Germinal center (tissue), 1 donor: ENCODE results near the gene RIMS1.

Experiments
- DNase-seq: peaks from one replicate; pipeline ENCODE4 v3.0.0; 2012; ENCODE audit warnings: mixed read lengths, low spot score

RIMS1 gene

GRCh38 chr6:72238900-72239299, 352.6 kb downstream of the RIMS1 start:
- DNase-seq, result no peak

- DNase-seq, result no peak
These were observed 359.2 kb downstream of the RIMS1 start for GRCh38 chr6:72245565-72245964.

DNA sequence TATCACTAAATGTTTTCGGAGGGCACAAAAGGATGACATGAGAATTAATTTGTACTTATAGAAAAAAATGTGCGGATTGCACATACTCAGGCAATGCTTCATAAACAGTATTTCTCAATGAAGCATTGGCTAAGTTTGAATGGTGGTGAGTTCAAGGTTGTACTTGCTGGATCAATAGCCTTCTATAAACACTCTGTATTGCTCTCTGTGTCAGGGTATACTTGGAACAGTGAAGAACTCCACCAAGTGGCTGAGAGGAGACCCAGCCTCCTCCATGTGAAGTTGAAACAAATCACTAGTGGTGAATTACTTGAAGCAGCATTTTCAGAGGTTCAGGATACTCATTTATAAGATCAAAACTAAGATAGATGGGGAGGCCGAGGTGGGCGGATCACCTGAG, 360.6 kb downstream of the RIMS1 start:
- no peak for DNase-seq

DNA sequence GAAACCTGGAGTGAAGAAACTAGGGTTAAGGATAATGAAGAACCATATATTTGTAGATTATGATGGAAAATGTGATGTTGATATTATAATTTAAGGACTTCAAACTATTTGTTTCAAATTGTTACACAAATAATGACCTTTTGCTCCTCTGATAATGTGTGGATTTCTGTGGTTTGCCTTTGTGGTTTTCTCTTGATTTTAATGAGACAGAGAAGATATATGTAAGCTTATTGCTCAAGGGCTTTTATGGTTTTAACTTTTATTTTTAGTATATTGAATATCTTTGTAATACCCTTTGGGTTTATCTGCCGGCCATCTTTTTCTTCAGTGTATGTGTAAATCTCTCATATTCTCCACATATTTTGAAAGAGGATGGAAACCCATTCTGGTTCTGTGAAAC, 362.3 kb downstream of the RIMS1 start:
- no peak for DNase-seq

DNA sequence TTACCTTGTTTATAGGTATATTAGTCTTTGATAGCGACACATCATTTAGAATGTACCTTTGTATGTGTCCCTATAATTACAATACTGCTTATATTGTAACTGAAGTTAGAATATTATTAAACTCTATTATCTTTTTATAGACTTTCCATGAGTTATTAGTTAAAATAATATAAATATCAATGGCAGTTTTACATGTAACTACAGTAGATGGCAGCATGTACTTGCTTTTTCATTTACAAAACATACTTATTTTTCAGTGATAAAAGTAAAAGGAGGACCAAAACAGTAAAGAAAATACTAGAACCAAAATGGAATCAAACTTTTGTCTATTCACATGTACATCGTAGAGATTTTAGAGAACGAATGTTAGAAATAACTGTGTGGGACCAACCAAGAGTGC, 364.3 kb downstream of the RIMS1 start:
- DNase-seq, result no peak

DNA sequence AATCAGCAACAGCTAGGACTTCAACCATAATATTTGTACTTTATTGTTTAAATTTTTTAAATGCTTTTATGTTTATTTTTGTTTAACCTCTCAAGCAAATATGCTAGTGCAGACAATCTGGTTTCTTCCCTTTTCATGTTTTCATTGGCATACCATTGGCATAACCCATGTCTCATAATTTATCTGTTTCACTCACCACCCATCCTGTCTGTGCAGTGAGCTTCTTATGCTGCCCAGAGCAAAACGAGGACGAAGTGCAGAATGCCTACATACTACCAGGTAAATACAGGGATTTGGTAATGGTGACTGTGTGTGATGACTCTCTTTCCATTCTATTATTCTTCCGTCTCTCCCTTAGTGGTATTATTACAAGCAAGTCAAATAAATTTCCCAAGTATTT, 374.1 kb downstream of the RIMS1 start:
- no peak for DNase-seq

GRCh38 chr6:72261554-72261953, 375.2 kb downstream of the RIMS1 start:
- no peak for DNase-seq

- no peak for DNase-seq
These were observed 375.9 kb downstream of the RIMS1 start for GRCh38 chr6:72262254-72262653.

- no peak for DNase-seq
These were observed 381.1 kb downstream of the RIMS1 start for GRCh38 chr6:72267470-72267869.

- no peak for DNase-seq
These were observed 385.2 kb downstream of the RIMS1 start for GRCh38 chr6:72271531-72271930.

DNA sequence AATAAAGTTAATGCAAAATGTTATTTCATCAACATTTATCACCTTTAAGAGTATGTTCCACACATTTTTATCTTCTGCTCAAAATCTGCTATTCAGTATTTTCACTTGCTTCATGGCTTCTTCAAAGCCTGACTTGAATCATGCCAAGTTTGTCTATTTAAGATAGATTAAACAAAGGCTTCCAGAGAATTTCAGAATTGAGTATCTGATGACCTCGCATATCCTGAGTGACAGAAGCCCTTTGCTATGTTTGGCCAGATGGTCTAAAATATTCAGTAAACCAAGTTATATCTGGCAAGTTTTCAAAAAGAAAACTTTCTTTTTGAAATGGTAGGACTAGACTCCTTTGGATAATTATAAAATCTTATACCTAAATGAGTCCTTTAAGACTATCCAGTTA, 386.6 kb downstream of the RIMS1 start:
- no peak for DNase-seq

DNA sequence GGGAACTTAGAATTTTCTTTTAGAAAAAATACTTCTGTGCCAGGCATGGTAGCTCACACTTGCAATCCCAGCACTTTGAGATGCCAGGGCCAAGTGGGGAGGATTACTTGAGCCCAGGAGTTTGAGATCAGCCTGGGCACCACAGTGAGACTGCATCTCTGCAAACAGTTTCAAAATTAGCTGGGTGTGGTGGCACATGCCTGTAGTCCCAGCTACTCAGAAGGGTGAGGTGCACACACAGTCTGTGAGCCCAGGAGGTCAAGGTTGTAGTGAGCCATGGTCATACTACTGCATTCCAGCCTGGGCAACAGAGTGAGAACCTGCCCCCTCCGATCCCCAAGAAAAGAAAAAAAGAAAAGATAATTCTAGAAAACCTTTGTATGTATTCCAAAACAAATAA, 389.5 kb downstream of the RIMS1 start:
- DNase-seq, result no peak

GRCh38 chr6:72282201-72282600, 395.9 kb downstream of the RIMS1 start:
- no peak for DNase-seq

GRCh38 chr6:72283571-72283970, 397.2 kb downstream of the RIMS1 start:
- no peak for DNase-seq

- DNase-seq, result no peak
These were observed 400.6 kb downstream of the RIMS1 start for GRCh38 chr6:72286911-72287311.

DNA sequence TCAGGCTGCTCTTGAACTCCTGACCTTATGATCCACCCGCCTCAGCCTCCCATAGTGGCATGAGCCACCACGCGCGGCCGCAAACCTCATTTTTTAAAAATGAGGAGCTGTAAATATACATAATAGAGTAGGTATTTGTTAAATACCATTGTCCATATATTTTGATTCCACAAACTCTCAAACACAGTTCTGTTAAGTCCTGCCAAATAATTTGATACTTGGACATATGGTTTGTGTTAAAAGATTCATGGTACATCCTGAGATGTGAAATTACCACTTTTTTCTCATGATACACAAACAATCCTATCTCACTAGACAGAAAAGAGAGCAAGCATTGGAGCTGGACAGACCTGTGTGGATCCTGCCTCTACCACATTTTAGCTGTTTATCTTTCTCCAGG, 401.5 kb downstream of the RIMS1 start:
- DNase-seq, result no peak

- no peak for DNase-seq
These were observed 402.2 kb downstream of the RIMS1 start for GRCh38 chr6:72288592-72288991.

DNA sequence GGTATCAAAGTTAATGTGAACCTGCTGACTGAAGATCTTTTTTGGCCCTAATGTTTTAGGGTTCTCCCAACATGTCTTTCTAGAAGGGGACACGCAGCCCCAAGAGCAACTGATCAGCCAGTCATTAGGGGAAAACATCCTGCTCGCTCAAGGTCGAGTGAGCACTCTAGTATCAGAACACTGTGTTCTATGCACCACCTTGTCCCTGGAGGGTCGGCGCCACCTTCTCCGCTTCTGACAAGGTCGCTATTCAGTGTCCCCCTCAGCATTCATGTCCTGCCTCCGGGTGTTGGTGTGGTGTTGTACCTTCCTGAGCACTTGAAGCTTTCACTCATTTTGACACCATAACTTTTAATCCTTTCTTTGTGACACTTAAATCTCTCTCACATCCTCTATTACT, 404.3 kb downstream of the RIMS1 start:
- no peak for DNase-seq

DNA sequence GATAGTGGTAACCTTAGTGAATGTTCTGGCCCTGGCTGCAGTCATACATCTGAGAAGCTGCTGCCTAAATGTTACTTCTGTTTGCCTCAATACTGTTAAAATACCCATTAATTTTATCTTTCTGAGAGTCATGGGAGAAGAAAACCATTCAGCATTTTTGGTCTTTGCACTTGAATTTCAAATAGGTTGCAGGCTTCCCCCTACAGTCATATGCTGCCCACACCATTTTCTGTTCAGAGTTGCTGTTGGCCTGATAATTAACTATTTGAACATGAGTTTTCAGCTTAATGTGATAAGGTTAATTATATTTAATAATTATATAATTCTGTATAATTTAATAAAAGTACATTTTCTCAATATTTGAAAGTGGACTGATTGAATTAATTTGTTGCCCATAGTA, 410.0 kb downstream of the RIMS1 start:
- no peak for DNase-seq

- no peak for DNase-seq
These were observed 419.6 kb downstream of the RIMS1 start for GRCh38 chr6:72305971-72306370.

DNA sequence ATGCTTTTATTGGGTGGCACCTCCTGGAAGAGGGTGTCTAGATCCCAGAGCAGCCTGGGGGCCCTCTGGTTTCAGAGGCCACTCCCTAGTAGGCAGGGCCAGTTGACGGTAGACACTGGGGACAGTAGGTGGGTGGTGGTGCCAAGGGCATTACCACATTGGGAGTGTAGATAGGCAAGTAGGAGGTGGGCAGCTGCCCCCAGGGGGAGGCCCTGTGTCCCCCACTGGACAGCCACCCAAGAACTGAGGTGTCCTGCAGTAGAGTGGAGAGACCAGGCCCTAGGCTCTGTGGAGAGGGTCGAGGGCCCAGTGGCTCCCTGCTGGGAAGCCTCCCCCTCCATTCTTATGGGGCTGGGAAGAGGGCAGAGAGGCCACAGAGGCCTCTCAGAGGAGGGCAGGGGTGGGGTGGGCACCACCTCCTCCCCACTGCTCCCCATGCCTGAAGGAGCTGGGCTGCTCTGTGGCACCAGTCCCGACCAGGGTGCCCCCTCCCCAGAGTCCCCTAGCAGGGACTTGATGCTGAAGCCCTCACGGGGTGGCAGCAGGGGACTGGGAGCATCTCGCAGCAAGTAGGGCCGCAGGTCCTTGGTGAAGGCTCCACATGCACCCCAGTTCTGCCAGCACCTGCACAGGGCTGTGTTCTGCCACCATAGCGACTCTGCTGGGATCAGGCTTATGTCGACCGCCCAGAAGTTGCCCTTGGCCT, 430.5 kb downstream of the RIMS1 start:
- no peak for DNase-seq

DNA sequence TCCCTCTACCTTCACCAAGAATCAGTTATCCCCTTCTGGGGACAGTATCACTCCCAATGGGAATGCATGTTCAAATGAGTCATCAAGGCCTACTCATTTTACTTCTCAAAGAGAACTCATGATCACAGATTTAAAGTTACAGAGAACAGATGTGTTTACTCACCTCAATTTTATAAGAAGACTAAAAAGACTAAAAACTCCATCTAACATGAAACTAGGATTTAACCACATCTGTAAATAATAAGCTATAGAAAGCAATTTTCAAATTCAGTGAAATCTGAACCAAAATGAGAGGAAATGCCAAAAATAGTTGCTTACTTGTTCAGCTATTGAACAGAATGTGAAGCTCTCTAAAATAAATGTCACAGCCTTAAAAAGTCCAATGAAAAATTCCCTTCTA, 435.4 kb downstream of the RIMS1 start:
- no peak for DNase-seq

GRCh38 chr6:72322771-72323170, 436.4 kb downstream of the RIMS1 start:
- no peak for DNase-seq

- DNase-seq, result no peak
These were observed 438.2 kb downstream of the RIMS1 start for GRCh38 chr6:72324591-72324990.

- no peak for DNase-seq
These were observed 442.4 kb downstream of the RIMS1 start for GRCh38 chr6:72328775-72329174.
